Right atrium auricular region (tissue), 2 donors: Measurements from ENCODE around the gene ZDHHC1. TPM values are rescaled to one million over a fixed set of nuclear protein-coding genes. Genes with fewer than 3 reads are reported as not detected.

Source experiments
- DNase-seq: peaks from one replicate; pipeline ENCODE4 v3.0.0-alpha.2; 2019; ENCODE audit warnings: low spot score
- H3K27ac ChIP-seq, 2 donors: fragments of 200-600 bp; sonication (generic); 1 replicate in 1 of 2; 2 replicates in 1 of 2; pipeline ENCODE4 v1.5.1; 2016 to 2019
- H3K27me3 ChIP-seq, 2 donors: fragments of 200-600 bp; sonication (generic); one replicate each; pipeline versions ENCODE4 v1.5.1 to v1.6.0; 2017 to 2019
- H3K36me3 ChIP-seq: fragments of 200-600 bp; sonication (generic); one replicate; pipeline ENCODE4 v1.5.1; 2016
- H3K4me1 ChIP-seq, 2 donors: fragments of 200-600 bp; sonication (generic); one replicate each; pipeline versions ENCODE4 v1.5.1 to v1.6.0; 2017 to 2019
- H3K4me3 ChIP-seq, 2 donors: fragments of 200-600 bp; sonication (generic); 1 replicate in 1 of 2; 2 replicates in 1 of 2; pipeline ENCODE4 v1.5.1; 2017 to 2019; ENCODE audit warnings: mild to moderate bottlenecking in 1 of 2, moderate library complexity in 1 of 2
- H3K9me3 ChIP-seq, 2 donors: fragments of 200-600 bp; sonication (generic); one replicate each; pipeline ENCODE4 v1.5.1; 2019
- CTCF ChIP-seq, 2 donors: fragments of 200-600 bp; sonication (generic); IDR thresholded peaks; one replicate each; pipeline ENCODE4 v1.5.1; 2019; ENCODE audit warnings: antibody characterized with exemption in 2 of 2
- total RNA-seq, 2 donors: library from RNA; depleted of rRNA; stranded (reverse); fragments of >200 nt; gene quantifications; one replicate each; pipeline ENCODE4 v1.1.0, GENCODE V29; 2016

ZDHHC1 gene
- total RNA-seq, 2 donors from 2014 or later = 8.9 to 11.8 TPM

GRCh38 chr16:67411339-67411738, 4.9 kb downstream of the ZDHHC1 start:
- Histone ChIP-seq H3K36me3 (no peaks in the 10 kb centered on the region), H3K4me3 (no peak overlapping the region), H3K4me1 (peaks cover 0 to 21% of the 10 kb centered on the region in 2 donors), H3K9me3 (no peaks in the 10 kb centered on the region), H3K27ac (no peak overlapping the region), H3K27me3 (no peaks in the 10 kb centered on the region)
- no peak for TF ChIP-seq CTCF (IDR thresholded peaks at IDR 0.05)
- no peak for DNase-seq

GRCh38 chr16:67409631-67410030, 6.6 kb downstream of the ZDHHC1 start:
- Histone ChIP-seq H3K9me3 (no peaks in the 10 kb centered on the region), H3K4me1 (peaks cover 0 to 23% of the 10 kb centered on the region in 2 donors), H3K4me3 (no peak overlapping the region), H3K36me3 (no peaks in the 10 kb centered on the region), H3K27me3 (no peaks in the 10 kb centered on the region), H3K27ac (no peak overlapping the region)
- no peak for DNase-seq
- TF ChIP-seq CTCF (IDR thresholded peaks at IDR 0.05) = no peak

GRCh38 chr16:67407788-67408452, 8.4 kb downstream of the ZDHHC1 start:
- no peak for TF ChIP-seq CTCF (IDR thresholded peaks at IDR 0.05)
- no peaks in the 10 kb centered on the region for H3K36me3 ChIP-seq
- DNase-seq = no peak
- no peak overlapping the region for H3K4me3 ChIP-seq
- H3K27ac ChIP-seq = no peak overlapping the region
- no peaks in the 10 kb centered on the region for H3K27me3 ChIP-seq
- no peaks in the 10 kb centered on the region for H3K9me3 ChIP-seq
- peaks cover 0 to 23% of the 10 kb centered on the region in 2 donors for H3K4me1 ChIP-seq

GRCh38 chr16:67407176-67407787, 9.0 kb downstream of the ZDHHC1 start:
- peaks cover 0 to 23% of the 10 kb centered on the region in 2 donors for H3K4me1 ChIP-seq
- H3K27me3 ChIP-seq = no peaks in the 10 kb centered on the region
- no peaks in the 10 kb centered on the region for H3K9me3 ChIP-seq
- DNase-seq = no peak
- no peak for TF ChIP-seq CTCF (IDR thresholded peaks at IDR 0.05)
- no peaks in the 10 kb centered on the region for H3K36me3 ChIP-seq
- no peak overlapping the region for H3K4me3 ChIP-seq
- H3K27ac ChIP-seq = peak overlapping the region; percentile 57 to 72

GRCh38 chr16:67406111-67406971, 9.9 kb downstream of the ZDHHC1 start:
- peak overlapping the region; percentile 57 to 72 for H3K27ac ChIP-seq
- no peaks in the 10 kb centered on the region for H3K36me3 ChIP-seq
- no peaks in the 10 kb centered on the region for H3K9me3 ChIP-seq
- H3K4me1 ChIP-seq = peaks cover 0 to 23% of the 10 kb centered on the region in 2 donors
- no peak overlapping the region for H3K4me3 ChIP-seq
- peak; percentile 77 for DNase-seq
- no peaks in the 10 kb centered on the region for H3K27me3 ChIP-seq
- TF ChIP-seq CTCF (IDR thresholded peaks at IDR 0.05) = no peak
